ENCODE results near the gene VCL. TPM values are rescaled to one million over a fixed set of nuclear protein-coding genes. Genes with fewer than 3 reads are reported as not detected.
"Not testable (repeated sequence)": the region's sequence is repeated elsewhere in the genome, so short reads cannot be mapped to it uniquely, and the experiment has no call there.

The VCL gene
- total RNA-seq, 1 donor from 2014 or later, result 42.1 TPM

DNA sequence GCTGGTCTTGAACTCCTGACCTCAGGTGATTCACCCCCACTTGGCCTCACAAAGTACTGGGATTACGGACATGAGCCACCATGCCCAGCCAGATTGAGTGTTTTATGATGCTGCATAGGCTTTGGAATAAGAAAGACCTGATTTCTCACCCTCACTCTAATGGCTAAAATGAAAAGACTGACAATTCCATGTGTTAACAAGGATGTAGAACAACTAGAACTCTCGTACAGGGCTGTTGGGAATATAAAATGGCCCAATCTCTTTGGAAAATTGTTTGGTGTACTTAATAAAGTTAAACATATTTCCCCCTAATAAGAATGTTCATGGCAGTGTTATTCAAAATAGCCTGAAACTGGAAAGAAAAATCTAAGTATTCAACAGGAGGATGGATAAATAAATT is 43.2 kb upstream of the VCL start:
- Mint-ChIP-seq H3K4me1 (ENCODE audit: low read depth, unreplicated experiment) (peaks cover 1% of the 10 kb centered on the region), H3K4me3 (ENCODE audit: unreplicated experiment) (no peak overlapping the region), H3K9me3 (ENCODE audit: unreplicated experiment) (peaks cover 4% of the 10 kb centered on the region), H3K27me3 (ENCODE audit: unreplicated experiment) (peaks cover 1% of the 10 kb centered on the region), H3K36me3 (ENCODE audit: unreplicated experiment) (no peaks in the 10 kb centered on the region), H3K27ac (ENCODE audit: unreplicated experiment) (no peak overlapping the region)
- DNase-seq, result no peak
- TF ChIP-seq, protein P1, sequence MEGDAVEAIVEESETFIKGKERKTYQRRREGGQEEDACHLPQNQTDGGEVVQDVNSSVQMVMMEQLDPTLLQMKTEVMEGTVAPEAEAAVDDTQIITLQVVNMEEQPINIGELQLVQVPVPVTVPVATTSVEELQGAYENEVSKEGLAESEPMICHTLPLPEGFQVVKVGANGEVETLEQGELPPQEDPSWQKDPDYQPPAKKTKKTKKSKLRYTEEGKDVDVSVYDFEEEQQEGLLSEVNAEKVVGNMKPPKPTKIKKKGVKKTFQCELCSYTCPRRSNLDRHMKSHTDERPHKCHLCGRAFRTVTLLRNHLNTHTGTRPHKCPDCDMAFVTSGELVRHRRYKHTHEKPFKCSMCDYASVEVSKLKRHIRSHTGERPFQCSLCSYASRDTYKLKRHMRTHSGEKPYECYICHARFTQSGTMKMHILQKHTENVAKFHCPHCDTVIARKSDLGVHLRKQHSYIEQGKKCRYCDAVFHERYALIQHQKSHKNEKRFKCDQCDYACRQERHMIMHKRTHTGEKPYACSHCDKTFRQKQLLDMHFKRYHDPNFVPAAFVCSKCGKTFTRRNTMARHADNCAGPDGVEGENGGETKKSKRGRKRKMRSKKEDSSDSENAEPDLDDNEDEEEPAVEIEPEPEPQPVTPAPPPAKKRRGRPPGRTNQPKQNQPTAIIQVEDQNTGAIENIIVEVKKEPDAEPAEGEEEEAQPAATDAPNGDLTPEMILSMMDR (IDR thresholded peaks at IDR 0.05; ENCODE audit: partially characterized antibody, unreplicated experiment), result no peak

DNA sequence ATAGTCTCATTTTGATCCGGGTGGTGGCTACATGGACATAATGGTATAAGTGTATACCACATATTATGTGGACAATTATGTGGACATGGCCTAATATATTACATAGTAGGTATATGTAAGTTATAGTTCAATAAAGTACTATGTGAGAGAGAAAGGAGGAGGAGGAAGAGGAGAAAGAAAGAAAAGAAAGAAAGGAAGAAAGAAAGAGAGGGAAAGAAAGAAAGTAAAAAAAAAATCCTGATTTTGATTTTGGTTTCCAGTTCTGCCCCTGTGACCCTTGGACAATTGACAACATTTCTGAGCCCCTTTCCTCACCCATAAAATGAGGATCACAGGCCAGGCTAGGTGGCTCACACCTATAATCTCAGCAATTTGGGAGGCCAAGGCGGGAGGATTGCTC is 42.2 kb upstream of the VCL start:
- H3K9me3 Mint-ChIP-seq (ENCODE audit: unreplicated experiment), result peaks cover 4% of the 10 kb centered on the region
- H3K36me3 Mint-ChIP-seq (ENCODE audit: unreplicated experiment), result no peaks in the 10 kb centered on the region
- H3K27me3 Mint-ChIP-seq (ENCODE audit: unreplicated experiment), result peaks cover 1% of the 10 kb centered on the region
- H3K4me1 Mint-ChIP-seq (ENCODE audit: low read depth, unreplicated experiment), result peaks cover 1% of the 10 kb centered on the region
- H3K4me3 Mint-ChIP-seq (ENCODE audit: unreplicated experiment), result no peak overlapping the region
- DNase-seq, result no peak
- TF ChIP-seq, protein P1 (IDR thresholded peaks at IDR 0.05; ENCODE audit: partially characterized antibody, unreplicated experiment), result no peak
- H3K27ac Mint-ChIP-seq (ENCODE audit: unreplicated experiment), result no peak overlapping the region

DNA sequence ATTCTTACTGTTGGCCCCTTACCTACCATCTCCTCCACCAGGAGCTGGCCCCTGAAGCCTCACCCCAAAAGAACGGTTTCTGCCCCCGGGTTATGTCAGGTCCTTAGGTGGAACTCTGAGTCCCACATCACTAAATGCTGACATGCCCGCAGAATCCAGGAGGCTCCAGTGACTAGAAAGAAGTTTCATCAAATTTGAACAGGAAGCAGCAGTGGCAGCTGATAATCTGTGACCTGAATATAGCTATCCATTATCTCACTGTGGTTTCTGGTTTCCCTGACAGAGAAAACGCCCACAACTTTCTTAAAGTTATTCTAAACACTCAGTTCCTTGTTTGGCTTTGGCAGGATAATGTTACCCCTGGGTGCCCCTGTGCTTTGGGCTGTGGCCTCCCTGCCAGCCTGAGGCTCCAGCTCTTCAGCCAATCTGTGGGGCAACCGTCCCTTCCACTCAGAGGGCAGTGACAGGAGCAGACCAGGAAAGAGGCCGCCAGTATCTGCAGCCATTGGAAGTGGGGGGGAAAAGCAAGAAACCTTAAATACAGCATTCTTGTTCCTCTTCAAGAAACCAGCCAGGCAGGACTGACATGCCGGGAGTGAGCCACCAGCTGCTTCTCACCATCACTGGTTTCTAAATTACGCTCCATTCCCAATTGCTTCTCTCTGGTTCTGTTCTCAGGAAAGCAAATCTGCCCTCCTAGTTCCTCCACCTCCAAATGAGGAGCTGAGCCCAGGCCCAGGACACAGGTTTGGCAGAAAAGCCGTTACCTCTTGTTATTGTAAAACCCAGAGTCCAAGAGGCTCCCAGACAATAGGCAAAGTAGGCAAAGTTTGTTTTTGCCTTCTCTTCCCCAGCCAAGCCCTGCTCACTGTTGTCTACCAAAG is 41.2 kb upstream of the VCL start:
- no peak overlapping the region for H3K4me3 Mint-ChIP-seq (ENCODE audit: unreplicated experiment)
- DNase-seq, result no peak
- no peaks in the 10 kb centered on the region for H3K36me3 Mint-ChIP-seq (ENCODE audit: unreplicated experiment)
- peaks cover 4% of the 10 kb centered on the region for H3K9me3 Mint-ChIP-seq (ENCODE audit: unreplicated experiment)
- no peak overlapping the region for H3K27ac Mint-ChIP-seq (ENCODE audit: unreplicated experiment)
- H3K4me1 Mint-ChIP-seq (ENCODE audit: low read depth, unreplicated experiment), result no peaks in the 10 kb centered on the region
- peaks cover 1% of the 10 kb centered on the region for H3K27me3 Mint-ChIP-seq (ENCODE audit: unreplicated experiment)
- TF ChIP-seq, protein P1 (IDR thresholded peaks at IDR 0.05; ENCODE audit: partially characterized antibody, unreplicated experiment), result no peak

- peaks cover 1% of the 10 kb centered on the region for H3K27me3 Mint-ChIP-seq (ENCODE audit: unreplicated experiment)
- no peaks in the 10 kb centered on the region for H3K36me3 Mint-ChIP-seq (ENCODE audit: unreplicated experiment)
- no peak for DNase-seq
- no peak overlapping the region for H3K4me3 Mint-ChIP-seq (ENCODE audit: unreplicated experiment)
- TF ChIP-seq, protein P1 (IDR thresholded peaks at IDR 0.05; ENCODE audit: partially characterized antibody, unreplicated experiment), result no peak
- H3K4me1 Mint-ChIP-seq (ENCODE audit: low read depth, unreplicated experiment), result no peaks in the 10 kb centered on the region
- no peak overlapping the region for H3K27ac Mint-ChIP-seq (ENCODE audit: unreplicated experiment)
- peaks cover 4% of the 10 kb centered on the region for H3K9me3 Mint-ChIP-seq (ENCODE audit: unreplicated experiment)
Measured at GRCh38 chr10:73959484-73960243, 38.3 kb upstream of the VCL start.

- DNase-seq, result no peak
- Mint-ChIP-seq H3K4me1 (ENCODE audit: low read depth, unreplicated experiment) (peaks cover 10% of the 10 kb centered on the region), H3K27ac (ENCODE audit: unreplicated experiment) (no peak overlapping the region), H3K36me3 (ENCODE audit: unreplicated experiment) (no peaks in the 10 kb centered on the region), H3K4me3 (ENCODE audit: unreplicated experiment) (no peak overlapping the region), H3K27me3 (ENCODE audit: unreplicated experiment) (peaks cover 3% of the 10 kb centered on the region), H3K9me3 (ENCODE audit: unreplicated experiment) (peaks cover 2% of the 10 kb centered on the region)
- TF ChIP-seq, protein P1 (IDR thresholded peaks at IDR 0.05; ENCODE audit: partially characterized antibody, unreplicated experiment), result no peak
Measured at GRCh38 chr10:73962386-73962785, 35.5 kb upstream of the VCL start.

DNA sequence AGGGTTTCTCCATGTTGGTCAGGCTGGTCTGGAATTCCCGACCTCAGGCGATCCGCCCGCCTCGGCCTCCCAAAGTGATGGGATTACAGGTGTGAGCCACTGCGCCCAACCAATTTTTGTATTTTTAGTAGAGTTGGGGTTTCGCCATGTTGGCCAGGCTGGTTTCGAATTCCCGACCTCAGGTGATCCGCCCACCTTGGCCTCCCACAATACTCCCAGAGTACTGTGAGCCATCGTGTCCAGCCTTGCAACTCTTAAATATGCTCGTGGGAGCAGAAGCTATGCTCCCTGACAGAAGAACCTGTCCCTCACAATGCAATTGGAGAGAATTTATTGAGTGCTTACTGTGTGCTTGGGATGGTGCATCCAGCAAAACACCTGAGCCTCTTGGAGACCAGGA is 34.4 kb upstream of the VCL start:
- H3K27ac Mint-ChIP-seq (ENCODE audit: unreplicated experiment); H3K27me3 Mint-ChIP-seq (ENCODE audit: unreplicated experiment): not testable (repeated sequence)
- peaks cover 13% of the 10 kb centered on the region for H3K4me1 Mint-ChIP-seq (ENCODE audit: low read depth, unreplicated experiment)

More for the DNA sequence above, 34.4 kb upstream of the VCL start:
- not testable (repeated sequence) for H3K36me3 Mint-ChIP-seq (ENCODE audit: unreplicated experiment); DNase-seq; H3K9me3 Mint-ChIP-seq (ENCODE audit: unreplicated experiment); H3K4me3 Mint-ChIP-seq (ENCODE audit: unreplicated experiment)

Measured in glutamatergic neuron (in vitro differentiated cells).